Osteocyte (in vitro differentiated cells): ENCODE results near the gene ARHGAP22. TPM values are rescaled to one million over a fixed set of nuclear protein-coding genes. Genes with fewer than 3 reads are reported as not detected.
"Not testable (repeated sequence)": the region's sequence is repeated elsewhere in the genome, so short reads cannot be mapped to it uniquely, and the experiment has no call there.

ENCODE experiments used
- DNase-seq: peaks from one replicate; pipeline ENCODE4 v3.0.0; 2021; ENCODE audit warnings: mixed read lengths; ENCODE audit not compliant: unreplicated experiment; ENCODE audit errors: extremely low spot score
- H3K27ac Mint-ChIP-seq: one replicate; pipeline ENCODE4 v1.8.0; 2021; ENCODE audit warnings: mild to moderate bottlenecking, mixed read lengths; ENCODE audit not compliant: unreplicated experiment
- H3K27me3 Mint-ChIP-seq: one replicate; pipeline ENCODE4 v1.8.0; 2021; ENCODE audit warnings: mixed read lengths; ENCODE audit not compliant: unreplicated experiment
- H3K36me3 Mint-ChIP-seq: one replicate; pipeline ENCODE4 v1.8.0; 2021; ENCODE audit warnings: mixed read lengths; ENCODE audit not compliant: unreplicated experiment
- H3K4me1 Mint-ChIP-seq: one replicate; pipeline ENCODE4 v1.8.0; 2021; ENCODE audit warnings: mixed read lengths; ENCODE audit not compliant: unreplicated experiment
- H3K4me3 Mint-ChIP-seq: one replicate; pipeline ENCODE4 v1.8.0; 2021; ENCODE audit warnings: mild to moderate bottlenecking, moderate library complexity, mixed read lengths; ENCODE audit not compliant: unreplicated experiment
- H3K9me3 Mint-ChIP-seq: one replicate; pipeline ENCODE4 v1.8.0; 2021; ENCODE audit warnings: mixed read lengths; ENCODE audit not compliant: unreplicated experiment
- total RNA-seq: library from RNA; stranded (reverse); gene quantifications from 2 replicates; pipeline ENCODE4 v1.2.1, GENCODE V29; 2021
- TF ChIP-seq, protein P1 (sequence below): fragments of 200-600 bp; sonication (generic); IDR thresholded peaks from 2 replicates; pipeline ENCODE4 v1.5.0; 2021; ENCODE audit warnings: antibody characterized with exemption, mild to moderate bottlenecking, moderate library complexity

ARHGAP22 gene
- total RNA-seq, 1 donor from 2014 or later = 0.64 TPM

DNA sequence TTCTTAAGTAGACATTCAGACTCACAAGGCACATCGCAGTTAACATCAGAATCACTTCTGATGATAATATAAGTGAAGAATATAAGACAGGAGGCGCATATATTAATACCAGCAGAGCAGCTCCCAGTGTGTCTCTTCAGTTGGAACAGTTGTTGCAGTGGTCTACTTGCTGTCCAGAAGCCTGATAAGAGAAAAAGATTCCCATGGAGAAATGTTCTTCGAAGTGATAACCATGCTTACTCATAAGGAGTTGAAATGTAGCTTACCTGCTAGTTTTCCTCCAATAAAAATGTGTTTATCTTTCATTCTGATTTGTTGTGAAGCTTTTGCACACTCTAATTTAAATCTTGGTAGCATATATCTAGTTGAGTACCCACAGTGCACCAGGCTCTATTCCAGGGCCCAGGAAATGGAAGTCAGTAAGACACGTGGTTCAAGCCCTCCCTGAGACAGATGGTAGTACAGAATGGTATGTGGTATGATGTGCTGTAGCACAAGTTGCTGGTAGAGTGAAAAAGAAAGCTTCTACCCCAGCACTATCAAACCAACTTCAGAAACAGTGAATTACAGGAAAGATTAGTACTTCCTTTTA, 174.4 kb downstream of the ARHGAP22 start:
- no peak for DNase-seq
- Mint-ChIP-seq H3K27me3 (no peaks in the 10 kb centered on the region), H3K36me3 (peaks cover 35% of the 10 kb centered on the region), H3K9me3 (no peaks in the 10 kb centered on the region), H3K27ac (no peak overlapping the region), H3K4me3 (no peak overlapping the region), H3K4me1 (no peaks in the 10 kb centered on the region)
- TF ChIP-seq, protein P1, sequence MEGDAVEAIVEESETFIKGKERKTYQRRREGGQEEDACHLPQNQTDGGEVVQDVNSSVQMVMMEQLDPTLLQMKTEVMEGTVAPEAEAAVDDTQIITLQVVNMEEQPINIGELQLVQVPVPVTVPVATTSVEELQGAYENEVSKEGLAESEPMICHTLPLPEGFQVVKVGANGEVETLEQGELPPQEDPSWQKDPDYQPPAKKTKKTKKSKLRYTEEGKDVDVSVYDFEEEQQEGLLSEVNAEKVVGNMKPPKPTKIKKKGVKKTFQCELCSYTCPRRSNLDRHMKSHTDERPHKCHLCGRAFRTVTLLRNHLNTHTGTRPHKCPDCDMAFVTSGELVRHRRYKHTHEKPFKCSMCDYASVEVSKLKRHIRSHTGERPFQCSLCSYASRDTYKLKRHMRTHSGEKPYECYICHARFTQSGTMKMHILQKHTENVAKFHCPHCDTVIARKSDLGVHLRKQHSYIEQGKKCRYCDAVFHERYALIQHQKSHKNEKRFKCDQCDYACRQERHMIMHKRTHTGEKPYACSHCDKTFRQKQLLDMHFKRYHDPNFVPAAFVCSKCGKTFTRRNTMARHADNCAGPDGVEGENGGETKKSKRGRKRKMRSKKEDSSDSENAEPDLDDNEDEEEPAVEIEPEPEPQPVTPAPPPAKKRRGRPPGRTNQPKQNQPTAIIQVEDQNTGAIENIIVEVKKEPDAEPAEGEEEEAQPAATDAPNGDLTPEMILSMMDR = no peak

DNA sequence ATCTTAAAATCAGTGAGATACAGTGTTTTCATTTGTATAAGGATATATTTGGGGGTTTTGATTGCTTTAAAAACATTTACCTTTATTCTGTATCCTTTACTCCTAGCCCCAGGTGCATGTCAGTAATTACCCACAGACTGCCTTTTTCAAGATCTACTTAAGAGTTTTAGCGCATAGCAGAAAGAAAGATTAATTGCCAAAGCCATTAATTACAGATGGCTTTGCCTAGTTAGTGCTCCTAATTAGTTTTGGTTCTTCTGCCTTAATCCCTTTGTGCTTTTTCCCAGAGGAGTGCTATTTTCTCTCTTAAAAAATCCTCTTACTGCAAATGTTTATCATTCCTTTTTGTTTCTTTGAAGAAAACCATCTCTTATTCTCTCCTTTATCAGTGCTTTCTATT, 175.6 kb downstream of the ARHGAP22 start:
- Mint-ChIP-seq H3K4me3 (no peak overlapping the region), H3K27ac (no peak overlapping the region), H3K9me3 (no peaks in the 10 kb centered on the region), H3K36me3 (peaks cover 32% of the 10 kb centered on the region), H3K27me3 (no peaks in the 10 kb centered on the region), H3K4me1 (no peaks in the 10 kb centered on the region)
- no peak for DNase-seq
- TF ChIP-seq, protein P1 = no peak

DNA sequence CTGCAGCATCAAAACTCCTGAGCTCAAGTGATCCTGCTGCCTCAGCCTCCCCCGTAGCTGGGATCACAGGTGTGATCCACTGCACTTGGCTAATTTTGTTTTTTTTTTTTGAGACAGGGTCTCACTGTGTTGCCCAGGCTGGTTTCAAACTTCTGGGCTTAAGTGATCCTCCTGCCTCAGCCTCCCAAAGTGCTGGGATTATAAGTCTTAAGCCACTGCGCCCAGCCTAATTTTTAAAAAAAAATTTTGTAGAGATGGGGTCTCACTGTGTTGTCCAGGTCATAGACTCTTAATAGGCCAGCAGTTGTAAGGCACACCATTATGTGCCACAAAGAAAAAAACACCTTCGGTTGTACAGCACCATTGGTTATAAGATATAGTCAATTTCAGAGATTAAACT, 176.0 kb downstream of the ARHGAP22 start:
- Mint-ChIP-seq H3K27ac (no peak overlapping the region), H3K9me3 (no peaks in the 10 kb centered on the region), H3K36me3 (peaks cover 30% of the 10 kb centered on the region), H3K4me1 (no peaks in the 10 kb centered on the region), H3K27me3 (no peaks in the 10 kb centered on the region), H3K4me3 (no peak overlapping the region)
- no peak for DNase-seq
- TF ChIP-seq, protein P1 = no peak

DNA sequence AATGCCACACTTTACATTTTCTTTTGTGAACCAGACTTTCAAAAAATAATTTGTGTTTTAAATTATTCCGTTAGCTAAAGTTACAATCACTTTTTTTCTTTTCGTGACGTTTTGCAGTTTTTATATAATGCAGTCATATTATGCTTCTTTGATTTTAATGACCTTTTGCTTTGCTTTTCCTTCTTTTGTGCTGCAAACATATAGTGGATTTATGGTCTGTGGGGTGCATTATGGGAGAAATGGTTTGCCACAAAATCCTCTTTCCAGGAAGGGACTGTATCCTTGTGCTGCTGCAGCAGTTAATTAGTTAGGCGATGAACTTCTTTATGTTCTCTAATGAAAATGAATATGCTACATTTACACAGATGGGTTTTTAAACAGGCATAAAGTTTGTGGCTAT, 181.0 kb downstream of the ARHGAP22 start:
- H3K4me3 Mint-ChIP-seq = no peak overlapping the region
- H3K4me1 Mint-ChIP-seq = no peaks in the 10 kb centered on the region

DNA sequence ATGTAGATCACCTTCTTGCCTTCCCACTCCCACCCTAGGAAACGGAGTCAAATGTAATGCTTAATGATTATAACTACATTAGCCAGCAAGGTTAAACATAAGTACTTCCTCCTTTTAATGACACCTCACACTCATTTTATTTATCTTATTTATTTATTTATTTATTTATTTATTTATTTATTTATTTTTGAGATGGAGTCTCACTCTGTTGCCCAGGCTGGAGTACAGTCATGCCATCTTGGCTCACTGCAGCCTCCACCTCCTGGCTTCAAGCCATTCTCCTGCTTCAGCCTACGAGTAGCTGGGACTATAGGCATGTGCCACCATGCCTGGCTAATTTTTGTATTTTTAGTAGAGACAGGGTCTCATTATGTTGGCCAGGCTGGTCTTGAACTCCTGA, 183.0 kb downstream of the ARHGAP22 start:
- not testable (repeated sequence) for H3K27ac Mint-ChIP-seq, H3K27me3 Mint-ChIP-seq, DNase-seq, H3K4me3 Mint-ChIP-seq, H3K36me3 Mint-ChIP-seq, H3K4me1 Mint-ChIP-seq, H3K9me3 Mint-ChIP-seq

More for the DNA sequence above, 181.0 kb downstream of the ARHGAP22 start:
- Mint-ChIP-seq H3K36me3 (peaks cover 16% of the 10 kb centered on the region), H3K27ac (no peak overlapping the region), H3K27me3 (no peaks in the 10 kb centered on the region), H3K9me3 (no peaks in the 10 kb centered on the region)
- TF ChIP-seq, protein P1 = no peak
- DNase-seq = no peak

DNA sequence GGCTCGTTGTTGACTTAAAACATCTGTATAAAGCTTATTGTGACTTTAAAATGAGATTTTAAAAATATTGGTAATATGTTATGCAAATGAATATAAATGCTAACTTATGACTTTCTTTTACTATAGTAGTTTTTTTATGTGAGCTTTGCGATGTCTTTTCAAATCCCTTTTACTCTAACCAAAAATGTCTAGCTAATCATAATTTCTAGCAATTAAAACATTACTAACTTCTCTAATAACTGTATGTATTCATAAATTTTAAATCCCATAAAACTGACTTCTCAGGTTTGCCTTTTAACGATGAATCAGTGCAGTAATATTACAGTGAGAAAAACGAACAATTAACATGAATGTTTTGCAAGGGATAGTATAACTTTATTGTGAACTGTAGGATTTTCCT, 185.2 kb downstream of the ARHGAP22 start:
- H3K4me3 Mint-ChIP-seq = no peak overlapping the region
- no peaks in the 10 kb centered on the region for H3K9me3 Mint-ChIP-seq
- no peak overlapping the region for H3K27ac Mint-ChIP-seq
- no peak for DNase-seq
- H3K27me3 Mint-ChIP-seq = no peaks in the 10 kb centered on the region
- TF ChIP-seq, protein P1 = no peak
- peaks cover 5% of the 10 kb centered on the region for H3K36me3 Mint-ChIP-seq
- H3K4me1 Mint-ChIP-seq = peaks cover 12% of the 10 kb centered on the region
